ENCODE data around the gene RGP1.

- TF ChIP-seq CTCF (conservative IDR thresholded peaks at IDR 0.05; ENCODE audit: low read depth, low read length): no peak
- TF ChIP-seq EZH2phosphoT487 (IDR thresholded peaks at IDR 0.05; ENCODE audit: borderline replicate concordance, low read length): no peak
Observed at GRCh38 chr9:35731415-35732184, 17.5 kb upstream of the RGP1 start.

Data from PC-3 (cell line).